ENCODE data around the gene OS9. TPM values are rescaled to one million over a fixed set of nuclear protein-coding genes. Genes with fewer than 3 reads are reported as not detected.

Gene OS9
- total RNA-seq, 1 experiment from 2014 or later: 145 TPM

GRCh38 chr12:57760347-57760982, 66.5 kb downstream of the OS9 start:
- no peaks in the 10 kb centered on the region for H3K36me3 ChIP-seq (ENCODE audit: low read depth, low read length)
- no peaks in the 10 kb centered on the region for H3F3A ChIP-seq (ENCODE audit: low read length, unreplicated experiment)
- H4K20me1 ChIP-seq (ENCODE audit: low read length): no peaks in the 10 kb centered on the region
- ChIA-PET CTCF (no interaction called here), POLR2A (ENCODE audit: unreplicated experiment) (no interaction called here)
- no peak overlapping the region for H3K4me3 ChIP-seq (ENCODE audit: low read length)
- no peak overlapping the region for H2AFZ ChIP-seq (ENCODE audit: low read length)
- peaks cover 21% of the 10 kb centered on the region for H3K4me1 ChIP-seq (ENCODE audit: insufficient read depth, low read length)
- TF ChIP-seq EZH2phosphoT487 (IDR thresholded peaks at IDR 0.05; ENCODE audit: borderline replicate concordance, low read length) (no peak), CTCF (conservative IDR thresholded peaks at IDR 0.05; ENCODE audit: low read depth, low read length) (no peak), EZH2 (IDR thresholded peaks at IDR 0.05; ENCODE audit: low read length, unreplicated experiment) (no peak)
- no peak overlapping the region for H3K4me2 ChIP-seq (ENCODE audit: low read length)
- ATAC-seq: no peak
- H3K9me2 ChIP-seq (replicated peaks; ENCODE audit: low read length): no peaks in the 10 kb centered on the region
- no TSS peak for BruUV-seq (replicated peaks)
- no peak for DNase-seq
- H3K27ac ChIP-seq (ENCODE audit: low read length): no peak overlapping the region
- H3K79me2 ChIP-seq (ENCODE audit: low read length): no peaks in the 10 kb centered on the region; the same call in 1 of the 2 replicates
- no peaks in the 10 kb centered on the region for H3K27me3 ChIP-seq (ENCODE audit: low read length)
- H3K9me3 ChIP-seq (ENCODE audit: low read length): no peaks in the 10 kb centered on the region
- H3K9ac ChIP-seq (ENCODE audit: low read length): no peak overlapping the region
- intact Hi-C loops (cut with micrococcal nuclease): no loop called here

- Histone ChIP-seq H3K79me2 (ENCODE audit: low read length) (no peaks in the 10 kb centered on the region), H2AFZ (ENCODE audit: low read length) (no peak overlapping the region), H3K4me3 (ENCODE audit: low read length) (no peak overlapping the region), H3K9me2 (replicated peaks; ENCODE audit: low read length) (no peaks in the 10 kb centered on the region), H3K36me3 (ENCODE audit: low read depth, low read length) (no peaks in the 10 kb centered on the region), H3K9me3 (ENCODE audit: low read length) (no peaks in the 10 kb centered on the region), H3K9ac (ENCODE audit: low read length) (no peak overlapping the region), H3K4me1 (ENCODE audit: insufficient read depth, low read length) (peaks cover 25% of the 10 kb centered on the region), H3K4me2 (ENCODE audit: low read length) (no peak overlapping the region), H3F3A (ENCODE audit: low read length, unreplicated experiment) (no peaks in the 10 kb centered on the region), H3K27me3 (ENCODE audit: low read length) (no peaks in the 10 kb centered on the region), H4K20me1 (ENCODE audit: low read length) (no peaks in the 10 kb centered on the region), H3K27ac (ENCODE audit: low read length) (no peak overlapping the region)
- ChIA-PET POLR2A (ENCODE audit: unreplicated experiment) (no interaction called here), CTCF (no interaction called here)
- ATAC-seq: no peak
- DNase-seq: no peak
- intact Hi-C loops (cut with micrococcal nuclease): no loop called here
- TF ChIP-seq EZH2phosphoT487 (IDR thresholded peaks at IDR 0.05; ENCODE audit: borderline replicate concordance, low read length): no peak
- TF ChIP-seq CTCF (conservative IDR thresholded peaks at IDR 0.05; ENCODE audit: low read depth, low read length): no peak
- no peak for TF ChIP-seq EZH2 (IDR thresholded peaks at IDR 0.05; ENCODE audit: low read length, unreplicated experiment)
- no TSS peak for BruUV-seq (replicated peaks)
Measured at GRCh38 chr12:57761391-57761998, 67.6 kb downstream of the OS9 start.

GRCh38 chr12:57762463-57762862, 68.5 kb downstream of the OS9 start:
- Histone ChIP-seq H3K9me3 (ENCODE audit: low read length) (no peaks in the 10 kb centered on the region), H2AFZ (ENCODE audit: low read length) (no peak overlapping the region), H3K27ac (ENCODE audit: low read length) (no peak overlapping the region), H3K4me2 (ENCODE audit: low read length) (no peak overlapping the region), H3K4me3 (ENCODE audit: low read length) (no peak overlapping the region), H3F3A (ENCODE audit: low read length, unreplicated experiment) (no peaks in the 10 kb centered on the region), H3K79me2 (ENCODE audit: low read length) (no peaks in the 10 kb centered on the region), H3K9me2 (replicated peaks; ENCODE audit: low read length) (no peaks in the 10 kb centered on the region), H3K4me1 (ENCODE audit: insufficient read depth, low read length) (peaks cover 33% of the 10 kb centered on the region), H3K9ac (ENCODE audit: low read length) (no peak overlapping the region), H4K20me1 (ENCODE audit: low read length) (no peaks in the 10 kb centered on the region), H3K36me3 (ENCODE audit: low read depth, low read length) (no peaks in the 10 kb centered on the region), H3K27me3 (ENCODE audit: low read length) (no peaks in the 10 kb centered on the region)
- ChIA-PET CTCF (no interaction called here), POLR2A (ENCODE audit: unreplicated experiment) (no interaction called here)
- ATAC-seq: no peak
- TF ChIP-seq EZH2phosphoT487 (IDR thresholded peaks at IDR 0.05; ENCODE audit: borderline replicate concordance, low read length) (no peak), CTCF (conservative IDR thresholded peaks at IDR 0.05; ENCODE audit: low read depth, low read length) (no peak), EZH2 (IDR thresholded peaks at IDR 0.05; ENCODE audit: low read length, unreplicated experiment) (no peak)
- no TSS peak for BruUV-seq (replicated peaks)
- intact Hi-C loops (cut with micrococcal nuclease): no loop called here
- no peak for DNase-seq

Measured in PC-3 (cell line).